Measurements from ENCODE around the gene THAP8. TPM values are rescaled to one million over a fixed set of nuclear protein-coding genes. Genes with fewer than 3 reads are reported as not detected.

THAP8 gene
- total and polyA plus RNA-seq, 2 of the 8 experiments (the other 6 are each of a cell fraction or from before 2014, with no cell fraction given), result 6.0 to 11.1 TPM

DNA sequence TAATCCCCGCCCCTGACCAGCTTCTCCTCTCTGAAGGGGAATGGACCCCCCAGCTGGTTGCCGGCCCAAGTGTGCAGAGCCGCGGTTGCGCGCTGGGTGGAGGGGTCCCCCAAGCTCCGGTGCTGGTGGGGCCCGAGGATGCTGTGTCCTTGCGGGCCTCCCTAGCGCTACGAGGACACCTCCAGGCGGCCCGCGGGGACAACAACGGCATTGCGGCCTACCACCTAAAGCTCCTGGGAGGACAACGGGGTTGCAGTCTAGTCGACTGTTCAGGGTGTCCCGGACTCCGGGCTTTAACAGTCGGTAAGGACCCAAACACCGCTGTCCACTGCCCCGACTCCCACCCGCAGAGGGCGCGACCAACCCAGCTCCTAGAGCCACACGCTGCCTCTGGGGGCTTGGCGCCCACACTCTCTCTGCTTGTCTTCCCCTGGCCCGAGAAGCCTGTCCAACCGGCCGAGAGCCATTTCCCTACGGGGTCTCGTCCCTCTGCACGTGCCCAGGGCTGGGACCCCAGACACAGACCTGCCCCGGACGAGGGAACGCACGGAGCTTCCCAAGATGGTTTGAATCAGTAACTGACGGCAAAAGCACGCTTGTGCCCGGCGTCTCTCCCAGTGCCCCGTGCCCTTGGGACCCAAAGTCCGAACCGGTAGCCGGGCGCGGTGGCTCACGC lies 60.0 kb downstream of the THAP8 start:
- Histone ChIP-seq H3K79me1 (ENCODE audit: low read depth, low read length) (peaks cover 11% of the 10 kb centered on the region), H3K14ac (ENCODE audit: insufficient read length) (no peak overlapping the region), H3K18ac (ENCODE audit: extremely low read depth, low read length) (no peak overlapping the region; the same call in 1 of the 2 replicates), H3K23ac (ENCODE audit: insufficient read length) (no peak overlapping the region), H4K20me1 (replicated peaks in 1 of 2; ENCODE audit: control insufficient read depth in 1 of 2, insufficient read depth in 2 of 2, low read length in 2 of 2) (peaks cover 0 to 8% of the 10 kb centered on the region in 2 experiments), H3K79me2 (ENCODE audit: control insufficient read depth in 1 of 2, insufficient read depth in 2 of 2, low read length in 2 of 2) (peaks cover 0 to 9% of the 10 kb centered on the region in 2 experiments; a peak in 2 of 4 replicates), H3K23me2 (ENCODE audit: low read depth, low read length) (peaks cover 7% of the 10 kb centered on the region; the same call in 1 of the 2 replicates), H3K4me2 (ENCODE audit: insufficient read depth in 1 of 2, low read depth in 2 of 2, low read length in 2 of 2) (peak overlapping the region in 1 of 2 experiments; percentile 84; a peak in 1 of 4 replicates), H3K9ac (replicated peaks in 1 of 4; ENCODE audit: extremely low read depth in 1 of 4, low read depth in 3 of 4, low read length in 3 of 4) (no peak overlapping the region), H3K27ac (ENCODE audit: low read depth, low read length) (no peak overlapping the region), H2BK15ac (ENCODE audit: low read length) (no peak overlapping the region), H4K8ac (ENCODE audit: extremely low read depth, insufficient read depth, low read length) (peak overlapping the region; percentile 88), H2AFZ (ENCODE audit: low read length) (no peak overlapping the region), H2BK20ac (ENCODE audit: low read length) (no peak overlapping the region), H3K4ac (replicated peaks; ENCODE audit: insufficient read length, low read depth, low read length) (no peak overlapping the region), H2BK120ac (replicated peaks; ENCODE audit: low read depth, low read length) (no peak overlapping the region), H4K91ac (replicated peaks; ENCODE audit: insufficient read length, low read length) (no peak overlapping the region), H3K27me3 (replicated peaks in 1 of 4; ENCODE audit: control insufficient read depth in 3 of 4, extremely low read depth in 1 of 4, insufficient read depth in 3 of 4, low read length in 3 of 4) (no peaks in the 10 kb centered on the region), H3K4me1 (replicated peaks in 1 of 4; ENCODE audit: control insufficient read depth in 3 of 4, insufficient read depth in 4 of 4, low read length in 3 of 4) (peaks cover 0 to 5% (median 1%) of the 10 kb centered on the region in 4 experiments; a peak in 4 of 7 replicates), H2BK12ac (ENCODE audit: low read depth, low read length) (0 out of 2 replicates have a peak overlapping the region, but pooled peaks have one; percentile 27), H3K9me3 (ENCODE audit: insufficient read depth in 2 of 2, low read depth in 1 of 2, low read length in 1 of 2) (no peaks in the 10 kb centered on the region), H2BK5ac (ENCODE audit: low read depth, low read length) (no peak overlapping the region), H2AK5ac (ENCODE audit: low read depth, low read length) (no peak overlapping the region), H3K56ac (replicated peaks; ENCODE audit: insufficient read length, low read depth, low read length) (no peak overlapping the region), H4K5ac (ENCODE audit: insufficient read length, low read depth, low read length) (no peak overlapping the region), H3K4me3 (ENCODE audit: extremely low read depth in 1 of 4, insufficient read depth in 2 of 4, low read depth in 3 of 4, low read length in 4 of 4) (no peak overlapping the region), H3K36me3 (ENCODE audit: control insufficient read depth in 2 of 4, insufficient read depth in 4 of 4, low read length in 3 of 4) (no peaks in the 10 kb centered on the region)
- WGBS, 2 experiments (ENCODE audit: extremely low coverage in 1 of 2, insufficient coverage in 1 of 2, insufficient read length in 1 of 2, insufficient replicate concordance in 2 of 2, low coverage in 1 of 2, low lambda C conversion rate in 2 of 2, missing lambda C conversion rate in 1 of 2), result 79% methylated on average over 49 of the region's 49 CpGs; no CpG with 5 or more reads in 1 of the 2 experiments
- CTCF ChIA-PET (ENCODE audit: partially characterized antibody), result interaction anchor here (0.6 to 2.6 kb wide), 18 partner anchors 8 to 445 kb away, joined by 3 to 18 read pairs (median 4); no protein-coding TSS in a partner anchor
- POLR2A ChIA-PET (ENCODE audit: partially characterized antibody), result interaction anchor here (0.6 to 1.4 kb wide), 7 partner anchors 13 to 121 kb away, joined by 3 to 5 read pairs (median 4); partner anchors contain the start of genes POLR2I and TBCB
- TF ChIP-seq TCF12 (IDR thresholded peaks at IDR 0.05; ENCODE audit: low read depth, low read length), result no peak
- TF ChIP-seq, protein P1, sequence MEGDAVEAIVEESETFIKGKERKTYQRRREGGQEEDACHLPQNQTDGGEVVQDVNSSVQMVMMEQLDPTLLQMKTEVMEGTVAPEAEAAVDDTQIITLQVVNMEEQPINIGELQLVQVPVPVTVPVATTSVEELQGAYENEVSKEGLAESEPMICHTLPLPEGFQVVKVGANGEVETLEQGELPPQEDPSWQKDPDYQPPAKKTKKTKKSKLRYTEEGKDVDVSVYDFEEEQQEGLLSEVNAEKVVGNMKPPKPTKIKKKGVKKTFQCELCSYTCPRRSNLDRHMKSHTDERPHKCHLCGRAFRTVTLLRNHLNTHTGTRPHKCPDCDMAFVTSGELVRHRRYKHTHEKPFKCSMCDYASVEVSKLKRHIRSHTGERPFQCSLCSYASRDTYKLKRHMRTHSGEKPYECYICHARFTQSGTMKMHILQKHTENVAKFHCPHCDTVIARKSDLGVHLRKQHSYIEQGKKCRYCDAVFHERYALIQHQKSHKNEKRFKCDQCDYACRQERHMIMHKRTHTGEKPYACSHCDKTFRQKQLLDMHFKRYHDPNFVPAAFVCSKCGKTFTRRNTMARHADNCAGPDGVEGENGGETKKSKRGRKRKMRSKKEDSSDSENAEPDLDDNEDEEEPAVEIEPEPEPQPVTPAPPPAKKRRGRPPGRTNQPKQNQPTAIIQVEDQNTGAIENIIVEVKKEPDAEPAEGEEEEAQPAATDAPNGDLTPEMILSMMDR (IDR thresholded peaks at IDR 0.05; ENCODE audit: control extremely low read depth in 1 of 3, insufficient read depth in 1 of 3, low read depth in 1 of 3, low read length in 3 of 3), result peak; percentile 51 to 58 (median 55)
- TF ChIP-seq RAD21 (IDR thresholded peaks at IDR 0.05 in 1 of 2, conservative IDR thresholded peaks at IDR 0.05 in 1 of 2; ENCODE audit: low read depth in 2 of 2, low read length in 2 of 2), result peak; percentile 62 to 76
- DNase-seq (ENCODE audit: low read depth in 1 of 2, low spot score in 2 of 2), result peak in 1 of 2 experiments; percentile 73
- FAIRE-seq, result no peak

Data from H1 (cell line).